Stimulated activated naive CD8-positive, alpha-beta T cell treated with anti-CD3 and anti-CD28 coated beads, Interleukin-15, Interleukin-2, amounts not matched to agents 100 ng/mL and 50 ng/mL, for 24 hours (primary cell): ENCODE results near the gene HMGB3.
A peak's percentile ranks its signal among the peaks of the same experiment; 100 is the strongest.
"Not testable (repeated sequence)": the region's sequence is repeated elsewhere in the genome, so short reads cannot be mapped to it uniquely, and the experiment has no call there.

ENCODE experiments used
- H3K27ac Mint-ChIP-seq: one replicate; pipeline ENCODE4 v1.8.0; 2021; ENCODE audit warnings: mild to moderate bottlenecking, mixed read lengths
- H3K27me3 Mint-ChIP-seq: one replicate; pipeline ENCODE4 v1.8.0; 2021; ENCODE audit warnings: mixed read lengths
- H3K36me3 Mint-ChIP-seq: one replicate; pipeline ENCODE4 v1.8.0; 2021; ENCODE audit warnings: low read depth, mixed read lengths
- H3K4me1 Mint-ChIP-seq: one replicate; pipeline ENCODE4 v1.8.0; 2021; ENCODE audit warnings: low read depth, mixed read lengths
- H3K4me3 Mint-ChIP-seq: one replicate; pipeline ENCODE4 v1.8.0; 2021; ENCODE audit warnings: mild to moderate bottlenecking, mixed read lengths
- H3K9me3 Mint-ChIP-seq: one replicate; pipeline ENCODE4 v1.8.0; 2021; ENCODE audit warnings: mixed read lengths

HMGB3 gene

GRCh38 chrX:150982788-150983520 lies at the start of gene HMGB3:
Gene HMGB3, plus strand, starts transcription at chrX:150983335. Its CDS starts 2,265 bp downstream, at chrX:150985600.
- Mint-ChIP-seq H3K27me3 (peaks cover 21% of the 10 kb centered on the region), H3K36me3 (peaks cover 18% of the 10 kb centered on the region), H3K4me1 (peaks cover 7% of the 10 kb centered on the region), H3K4me3 (peak within 1 kb of the TSS; percentile 65), H3K9me3 (no peaks in the 10 kb centered on the region), H3K27ac (no peak within 1 kb of the TSS)

GRCh38 chrX:150933945-150934350 lies 49.2 kb upstream of the HMGB3 start:
- no peaks in the 10 kb centered on the region for H3K36me3 Mint-ChIP-seq
- H3K9me3 Mint-ChIP-seq = no peaks in the 10 kb centered on the region
- H3K27ac Mint-ChIP-seq = no peak overlapping the region
- H3K4me3 Mint-ChIP-seq = no peak overlapping the region
- H3K4me1 Mint-ChIP-seq = no peaks in the 10 kb centered on the region
- H3K27me3 Mint-ChIP-seq = no peaks in the 10 kb centered on the region

- no peaks in the 10 kb centered on the region for H3K36me3 Mint-ChIP-seq
- H3K9me3 Mint-ChIP-seq = no peaks in the 10 kb centered on the region
- no peaks in the 10 kb centered on the region for H3K27me3 Mint-ChIP-seq
- no peaks in the 10 kb centered on the region for H3K4me1 Mint-ChIP-seq
- H3K27ac Mint-ChIP-seq = no peak overlapping the region
- H3K4me3 Mint-ChIP-seq = no peak overlapping the region
These were observed 48.7 kb upstream of the HMGB3 start for GRCh38 chrX:150934453-150934852.

- no peaks in the 10 kb centered on the region for H3K27me3 Mint-ChIP-seq
- H3K27ac Mint-ChIP-seq = no peak overlapping the region
- H3K4me1 Mint-ChIP-seq = no peaks in the 10 kb centered on the region
- H3K9me3 Mint-ChIP-seq = no peaks in the 10 kb centered on the region
- H3K4me3 Mint-ChIP-seq = no peak overlapping the region
- H3K36me3 Mint-ChIP-seq = no peaks in the 10 kb centered on the region
These were observed 47.7 kb upstream of the HMGB3 start for GRCh38 chrX:150935467-150935866.

GRCh38 chrX:150936556-150936955 lies 46.6 kb upstream of the HMGB3 start:
- Mint-ChIP-seq H3K27ac (no peak overlapping the region), H3K4me1 (no peaks in the 10 kb centered on the region), H3K36me3 (no peaks in the 10 kb centered on the region), H3K4me3 (no peak overlapping the region), H3K27me3 (no peaks in the 10 kb centered on the region), H3K9me3 (no peaks in the 10 kb centered on the region)

GRCh38 chrX:150940844-150941495 lies 42.2 kb upstream of the HMGB3 start:
- H3K27me3 Mint-ChIP-seq = no peaks in the 10 kb centered on the region
- no peaks in the 10 kb centered on the region for H3K4me1 Mint-ChIP-seq
- no peaks in the 10 kb centered on the region for H3K9me3 Mint-ChIP-seq
- H3K27ac Mint-ChIP-seq = no peak overlapping the region
- no peaks in the 10 kb centered on the region for H3K36me3 Mint-ChIP-seq
- no peak overlapping the region for H3K4me3 Mint-ChIP-seq

GRCh38 chrX:150941580-150941979 lies 41.6 kb upstream of the HMGB3 start:
- Mint-ChIP-seq H3K9me3 (no peaks in the 10 kb centered on the region), H3K27ac (no peak overlapping the region), H3K4me3 (no peak overlapping the region), H3K36me3 (no peaks in the 10 kb centered on the region), H3K27me3 (no peaks in the 10 kb centered on the region), H3K4me1 (no peaks in the 10 kb centered on the region)

- no peaks in the 10 kb centered on the region for H3K27me3 Mint-ChIP-seq
- H3K4me3 Mint-ChIP-seq = no peak overlapping the region
These were observed 40.1 kb upstream of the HMGB3 start for GRCh38 chrX:150942942-150943594.

GRCh38 chrX:150944233-150944632 lies 38.9 kb upstream of the HMGB3 start:
- no peak overlapping the region for H3K4me3 Mint-ChIP-seq
- H3K9me3 Mint-ChIP-seq = no peaks in the 10 kb centered on the region
- no peaks in the 10 kb centered on the region for H3K36me3 Mint-ChIP-seq
- H3K27me3 Mint-ChIP-seq = no peaks in the 10 kb centered on the region
- H3K27ac Mint-ChIP-seq = no peak overlapping the region
- H3K4me1 Mint-ChIP-seq = no peaks in the 10 kb centered on the region

More at GRCh38 chrX:150942942-150943594, 40.1 kb upstream of the HMGB3 start:
- Mint-ChIP-seq H3K9me3 (no peaks in the 10 kb centered on the region), H3K36me3 (no peaks in the 10 kb centered on the region), H3K27ac (no peak overlapping the region), H3K4me1 (no peaks in the 10 kb centered on the region)

- Mint-ChIP-seq H3K36me3 (no peaks in the 10 kb centered on the region), H3K27ac (no peak overlapping the region), H3K4me3 (no peak overlapping the region), H3K9me3 (no peaks in the 10 kb centered on the region), H3K27me3 (peaks cover 8% of the 10 kb centered on the region), H3K4me1 (no peaks in the 10 kb centered on the region)
These were observed 28.2 kb upstream of the HMGB3 start for GRCh38 chrX:150954951-150955350.

GRCh38 chrX:150955590-150955989 lies 27.5 kb upstream of the HMGB3 start:
- peaks cover 8% of the 10 kb centered on the region for H3K27me3 Mint-ChIP-seq
- H3K4me3 Mint-ChIP-seq = no peak overlapping the region
- H3K4me1 Mint-ChIP-seq = no peaks in the 10 kb centered on the region
- no peaks in the 10 kb centered on the region for H3K36me3 Mint-ChIP-seq
- no peak overlapping the region for H3K27ac Mint-ChIP-seq
- no peaks in the 10 kb centered on the region for H3K9me3 Mint-ChIP-seq

GRCh38 chrX:150958177-150958576 lies 25.0 kb upstream of the HMGB3 start:
- Mint-ChIP-seq H3K9me3 (no peaks in the 10 kb centered on the region), H3K4me3 (no peak overlapping the region), H3K27ac (no peak overlapping the region), H3K27me3 (peaks cover 8% of the 10 kb centered on the region), H3K4me1 (no peaks in the 10 kb centered on the region), H3K36me3 (no peaks in the 10 kb centered on the region)

GRCh38 chrX:150959557-150959956 lies 23.6 kb upstream of the HMGB3 start:
- H3K4me1 Mint-ChIP-seq = no peaks in the 10 kb centered on the region
- H3K9me3 Mint-ChIP-seq = no peaks in the 10 kb centered on the region
- no peak overlapping the region for H3K4me3 Mint-ChIP-seq
- H3K27ac Mint-ChIP-seq = no peak overlapping the region
- H3K27me3 Mint-ChIP-seq = peaks cover 8% of the 10 kb centered on the region
- H3K36me3 Mint-ChIP-seq = no peaks in the 10 kb centered on the region

- Mint-ChIP-seq H3K36me3 (no peaks in the 10 kb centered on the region), H3K4me3 (no peak overlapping the region), H3K9me3 (no peaks in the 10 kb centered on the region), H3K4me1 (no peaks in the 10 kb centered on the region), H3K27me3 (no peaks in the 10 kb centered on the region), H3K27ac (no peak overlapping the region)
These were observed 21.5 kb upstream of the HMGB3 start for GRCh38 chrX:150961631-150962030.

GRCh38 chrX:150964416-150964815 lies 18.7 kb upstream of the HMGB3 start:
- not testable (repeated sequence) for H3K9me3 Mint-ChIP-seq, H3K27me3 Mint-ChIP-seq, H3K4me3 Mint-ChIP-seq, H3K27ac Mint-ChIP-seq, H3K36me3 Mint-ChIP-seq, H3K4me1 Mint-ChIP-seq
